CD4-positive, alpha-beta T cell treated with Interleukin-15 for 4 hours (primary cell): ENCODE results near the gene KRT82.
"Not testable (repeated sequence)": the region's sequence is repeated elsewhere in the genome, so short reads cannot be mapped to it uniquely, and the experiment has no call there.

Experiments used
- DNase-seq: peaks from one replicate; pipeline ENCODE4 v3.0.0-alpha.2; 2020; ENCODE audit warnings: low spot score

The KRT82 gene

GRCh38 chr12:52410589-52411248 is 4.6 kb upstream of the KRT82 start:
- DNase-seq = not testable (repeated sequence)

DNA sequence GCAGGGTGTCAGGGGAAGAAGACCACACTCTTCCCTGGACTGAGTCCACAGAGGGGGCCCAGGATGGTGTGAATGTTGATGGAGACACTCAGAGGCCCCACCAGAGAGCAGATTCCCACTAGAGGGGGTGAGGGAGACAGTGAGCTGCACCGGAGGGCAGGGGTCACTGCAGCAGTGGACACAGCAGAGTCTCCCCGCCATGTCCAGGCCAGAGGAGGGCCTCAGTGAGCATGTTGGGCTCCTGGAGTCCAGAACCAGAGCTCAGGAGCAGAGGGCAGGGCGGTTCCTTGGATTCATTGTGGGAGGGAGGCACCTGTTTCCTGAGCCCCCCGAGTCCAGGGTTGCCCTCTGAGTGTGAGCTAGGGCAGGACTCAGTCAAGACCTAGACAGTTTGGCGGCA is 1.8 kb upstream of the KRT82 start:
- no peak for DNase-seq

GRCh38 chr12:52404951-52405350 is 1.2 kb downstream of the KRT82 start:
- no peak for DNase-seq

GRCh38 chr12:52403561-52403960 is 2.6 kb downstream of the KRT82 start:
- no peak for DNase-seq

- no peak for DNase-seq
These were observed 3.1 kb downstream of the KRT82 start for GRCh38 chr12:52402873-52403540.

GRCh38 chr12:52402377-52402776 is 3.8 kb downstream of the KRT82 start:
- DNase-seq = no peak

DNA sequence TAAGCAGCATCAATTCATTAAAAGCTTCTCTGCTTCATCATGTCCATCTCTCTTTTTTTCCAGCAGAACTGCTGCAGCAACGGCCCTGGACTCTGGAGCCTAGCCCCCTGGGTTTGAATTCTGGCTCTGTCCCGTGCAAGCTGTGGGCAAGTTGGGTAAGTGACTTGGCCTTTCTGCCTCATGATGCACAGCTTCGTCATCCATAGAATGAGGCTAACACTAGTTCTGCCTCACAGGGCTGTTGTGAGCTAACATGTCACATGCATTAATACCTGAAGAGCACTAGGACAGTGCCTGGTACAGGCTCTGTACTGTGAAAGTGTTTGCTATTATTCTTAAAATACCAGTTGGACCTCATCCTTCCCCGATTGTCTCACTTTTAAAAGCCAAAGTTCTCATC is 4.2 kb downstream of the KRT82 start:
- DNase-seq = no peak

GRCh38 chr12:52401526-52401925 is 4.6 kb downstream of the KRT82 start:
- DNase-seq = no peak

- no peak for DNase-seq
These were observed 5.2 kb downstream of the KRT82 start for GRCh38 chr12:52400906-52401305.

DNA sequence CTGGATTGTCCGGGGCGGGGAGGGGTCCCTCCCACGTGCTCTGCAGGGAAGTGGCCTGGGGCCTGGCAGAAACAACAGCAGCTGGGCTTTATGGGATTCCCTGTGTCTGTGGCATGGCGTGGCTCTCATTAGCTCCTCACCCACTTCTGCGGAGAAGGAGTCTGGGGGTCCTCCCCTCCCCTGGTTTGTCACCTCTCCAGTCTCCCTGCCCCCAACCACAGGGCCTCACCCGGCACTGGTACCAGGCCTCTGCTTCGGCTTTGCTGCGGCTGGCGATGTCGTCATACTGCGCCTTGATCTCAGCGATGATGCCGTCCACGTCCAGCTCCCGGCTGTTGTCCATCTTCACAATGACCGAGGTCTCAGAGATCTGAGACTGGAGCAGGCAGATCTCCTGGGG is 6.4 kb downstream of the KRT82 start:
- no peak for DNase-seq

- DNase-seq = no peak
These were observed 8.0 kb downstream of the KRT82 start for GRCh38 chr12:52398176-52398575.

DNA sequence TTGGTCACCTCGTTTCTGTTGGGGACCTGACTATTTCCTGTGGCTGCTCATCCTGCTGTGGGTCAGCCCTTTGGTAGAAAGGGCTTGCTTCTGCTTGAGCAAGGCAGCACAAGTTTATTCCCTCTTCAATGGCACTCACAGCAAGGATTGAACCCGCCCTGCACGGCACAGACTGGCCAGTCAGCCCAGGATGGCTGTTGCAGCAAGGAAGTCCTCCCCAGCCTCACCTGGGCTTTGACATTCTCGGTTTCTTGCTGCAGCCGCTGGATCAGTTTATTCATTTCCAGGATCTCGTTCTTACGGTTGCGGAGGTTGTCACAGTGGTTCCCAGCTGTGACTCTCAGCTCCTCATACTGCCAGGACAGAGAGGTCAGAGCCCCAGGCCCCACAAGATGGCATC is 9.5 kb downstream of the KRT82 start:
- no peak for DNase-seq

DNA sequence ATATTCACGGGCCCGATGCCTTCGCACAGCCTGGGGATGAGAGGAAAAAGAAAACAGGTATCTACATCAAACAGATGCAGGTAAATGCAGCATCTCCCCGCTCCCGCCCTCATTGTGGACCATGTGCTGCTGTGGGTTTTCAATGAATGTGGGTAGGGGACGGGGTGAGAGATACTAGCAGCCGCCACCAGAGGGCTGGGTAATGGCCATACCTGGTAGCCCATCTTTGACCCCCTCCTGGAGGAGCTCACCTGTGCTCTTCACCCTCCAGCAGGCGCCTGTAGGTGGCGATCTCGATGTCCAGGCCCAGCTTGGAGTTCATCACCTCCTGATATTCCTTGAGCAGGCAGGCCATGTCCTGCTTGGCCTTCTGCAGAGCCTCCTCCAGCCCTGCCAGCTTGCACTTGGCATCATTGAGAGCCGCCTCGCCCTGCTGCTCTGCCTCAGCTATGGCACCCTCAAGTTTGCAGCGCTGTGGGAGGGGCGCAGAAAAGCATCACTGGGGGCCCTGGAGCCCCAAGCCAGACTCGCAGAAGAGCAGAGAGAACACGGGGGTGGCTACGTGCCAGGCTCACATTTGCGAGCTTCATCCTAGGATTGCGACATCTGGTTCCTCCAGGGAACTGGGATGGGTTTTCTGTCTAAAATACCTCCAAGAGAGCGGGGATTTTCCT is 10.2 kb downstream of the KRT82 start:
- DNase-seq = no peak

DNA sequence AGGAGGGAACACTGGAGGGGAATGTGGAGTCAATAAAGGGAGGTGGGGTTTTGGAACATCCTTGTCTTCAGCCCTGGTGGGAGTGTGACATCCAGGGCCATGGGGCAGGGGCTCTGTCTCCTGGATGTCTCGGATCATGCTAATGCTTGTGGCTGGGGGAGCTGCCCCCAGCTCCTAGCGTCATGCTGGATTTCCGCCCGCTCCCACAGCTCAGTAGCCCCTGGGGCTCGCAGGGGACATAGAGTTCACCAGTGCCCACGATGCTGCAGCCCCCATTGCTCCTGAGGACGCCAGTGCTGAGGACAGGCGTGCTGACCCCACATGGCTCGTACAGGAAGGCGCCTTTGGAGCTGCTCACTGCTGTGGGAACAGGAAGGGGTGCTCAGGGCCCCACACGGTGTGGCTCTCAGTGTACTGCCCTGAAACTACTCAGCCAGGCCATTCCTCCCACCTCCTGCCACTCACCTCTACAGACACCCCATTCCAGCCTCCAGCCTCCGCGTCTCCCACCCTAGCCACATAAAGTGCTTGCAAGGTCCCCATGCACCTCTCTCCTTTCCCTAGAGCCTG is 11.2 kb downstream of the KRT82 start:
- DNase-seq = no peak

- no peak for DNase-seq
These were observed 13.6 kb downstream of the KRT82 start for GRCh38 chr12:52392465-52393007.

GRCh38 chr12:52391618-52392002 is 14.5 kb downstream of the KRT82 start:
- DNase-seq = no peak

DNA sequence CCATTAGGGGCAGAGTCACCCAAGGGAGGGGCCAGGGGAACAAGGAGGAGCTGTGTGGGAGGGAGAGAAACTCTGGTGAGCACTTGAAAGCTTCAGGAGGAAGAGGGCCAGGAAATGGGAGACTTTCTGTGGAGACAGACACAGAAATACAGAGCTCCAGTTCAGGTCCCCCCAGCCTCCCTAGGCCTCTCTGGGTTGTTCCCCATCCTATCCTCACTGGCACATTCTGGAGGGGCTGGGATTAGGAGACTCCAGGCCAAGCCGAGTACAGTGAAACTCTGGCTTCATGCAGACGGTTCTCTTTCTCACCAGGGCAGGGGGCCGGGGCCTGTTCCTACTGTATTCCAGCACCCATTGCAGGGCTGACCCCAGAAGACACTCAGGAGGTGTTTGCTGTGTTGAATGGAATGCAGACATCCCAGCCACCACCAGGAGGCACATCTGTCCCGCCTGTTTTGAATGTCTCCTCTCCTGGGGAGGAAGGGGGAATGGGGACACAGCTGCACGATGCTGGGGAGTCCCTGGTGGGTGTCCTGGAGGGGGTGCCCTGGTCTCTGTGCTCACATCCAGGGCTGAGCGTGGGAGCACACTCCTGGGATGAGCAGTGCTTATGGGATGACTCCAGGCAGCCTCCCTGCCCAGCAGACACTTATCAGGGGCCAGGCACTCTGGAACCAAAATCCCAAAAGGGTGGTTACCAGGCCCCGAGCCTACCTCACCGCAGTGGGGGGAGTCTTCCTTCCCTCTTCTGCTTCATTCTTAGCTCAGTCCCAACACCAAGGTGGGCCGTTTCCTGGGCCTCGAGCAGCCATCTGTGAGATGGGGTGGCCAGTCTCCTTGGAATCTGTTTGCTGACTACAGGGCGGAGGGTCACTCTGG is 15.2 kb downstream of the KRT82 start:
- DNase-seq = no peak

GRCh38 chr12:52389313-52390207 is 16.6 kb downstream of the KRT82 start:
- no peak for DNase-seq

DNA sequence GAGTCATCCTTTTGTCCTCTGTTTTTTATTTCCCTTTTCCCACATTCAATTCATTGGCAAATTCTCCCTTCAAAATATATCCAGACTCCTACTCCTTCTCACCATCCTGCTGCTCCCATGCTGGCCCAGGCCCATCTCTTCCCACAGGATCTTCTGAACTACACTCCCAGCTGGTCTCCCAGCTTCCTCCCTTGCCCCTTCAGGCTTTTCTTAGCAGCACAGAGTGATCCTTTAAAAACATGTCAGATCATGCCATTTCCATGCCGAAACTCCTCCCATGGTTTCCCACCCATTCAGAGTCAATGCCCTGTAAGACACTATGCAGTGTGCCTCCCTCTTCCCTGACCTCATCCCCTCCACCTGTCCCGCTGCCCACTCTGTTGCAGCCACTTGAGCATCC is 18.3 kb downstream of the KRT82 start:
- no peak for DNase-seq

DNA sequence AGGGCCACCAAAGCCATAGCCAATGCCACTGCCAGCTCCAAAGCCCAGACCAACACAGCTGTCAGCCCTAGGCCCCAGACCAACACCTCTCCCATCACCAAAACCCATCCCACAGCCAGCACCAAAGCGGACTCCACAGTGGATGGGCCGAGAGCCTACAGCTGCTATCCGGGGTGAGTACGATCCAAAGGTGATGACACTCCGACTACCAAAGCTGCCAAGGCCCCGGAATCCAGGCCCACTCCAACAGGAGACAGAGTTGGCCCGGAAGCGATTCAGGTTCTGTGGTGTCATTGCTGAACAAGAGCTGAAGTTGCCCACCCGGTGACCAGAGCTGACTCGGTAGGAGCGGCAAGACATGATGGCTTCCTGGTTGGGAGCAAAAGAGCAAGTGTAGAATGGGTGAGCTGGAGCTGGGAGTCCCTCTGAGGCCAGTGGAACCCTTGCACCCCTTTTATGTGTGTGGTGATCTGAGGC is 20.9 kb downstream of the KRT82 start, which contains the start of gene KRT84:
Gene KRT84 (minus strand): TSS at position 427 of the 477 bp plus-strand sequence. CDS start 67 bp downstream, at position 360.
- DNase-seq = no peak
